Transverse colon (tissue), 4 donors: ENCODE measurements around the gene PCBD2.

Source experiments
- CTCF ChIP-seq, 5 experiments: fragments of 200-600 bp in 3 of 5; fragments of 450-650 bp in 2 of 5; sonication (generic) in 3 of 5; IDR thresholded peaks; 1 replicate in 2 of 5; 2 replicates in 3 of 5; pipeline ENCODE4 v1.5.1; 2016 to 2017; ENCODE audit warnings: antibody characterized with exemption in 5 of 5, inconsistent platforms in 3 of 5, mild to moderate bottlenecking in 2 of 5, moderate library complexity in 1 of 5
- POLR2AphosphoS5 ChIP-seq, 3 donors: sonication (generic); formaldehyde crosslinking; IDR thresholded peaks; one replicate each; pipeline ENCODE4 v1.6.1; 2016; ENCODE audit warnings: antibody characterized with exemption in 3 of 3

GRCh38 chr5:134995850-134996402, 91.0 kb downstream of the PCBD2 start:
- TF ChIP-seq CTCF (IDR thresholded peaks at IDR 0.05) = no peak
- no peak for TF ChIP-seq POLR2AphosphoS5 (IDR thresholded peaks at IDR 0.05)
